ENCODE measurements around the gene FHIT.

Gene FHIT

DNA sequence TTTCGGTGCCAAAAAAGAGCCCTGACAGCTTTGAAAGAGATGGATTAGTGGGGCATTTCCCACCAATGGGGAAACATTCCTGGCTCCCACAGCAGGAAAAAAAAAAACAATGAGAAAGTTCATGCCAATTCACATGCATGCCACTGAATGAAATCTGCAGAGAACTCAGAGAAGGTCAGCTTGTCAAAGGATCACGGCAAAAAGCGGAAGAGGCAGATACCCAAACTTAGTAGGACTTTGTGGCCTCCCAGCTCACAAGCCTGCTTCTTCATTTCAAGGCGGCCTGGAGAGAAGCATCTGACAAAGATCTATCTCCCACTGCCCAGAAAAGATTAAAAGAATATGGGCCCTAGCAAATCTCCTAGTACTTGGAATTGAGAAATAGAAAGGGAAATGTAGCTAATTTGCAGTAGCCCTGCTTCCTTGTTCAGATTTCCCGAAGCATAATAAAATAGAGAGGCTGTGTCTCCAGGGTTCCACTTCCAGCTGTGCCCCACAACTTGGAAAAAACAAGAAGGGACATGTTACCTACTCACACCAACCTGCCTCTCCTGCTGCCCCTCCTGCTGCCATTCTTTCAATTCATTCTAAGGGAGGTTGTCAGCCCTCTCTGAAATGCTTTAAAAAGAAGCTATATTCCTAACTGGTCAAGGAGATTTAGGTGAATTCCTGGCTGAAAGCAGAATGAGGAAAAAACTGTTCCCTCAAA lies 170.4 kb downstream of the FHIT start:
- Histone ChIP-seq H3K9ac (ENCODE audit: low read length) (no peak overlapping the region), H3K79me2 (ENCODE audit: insufficient read depth, low read length) (no peaks in the 10 kb centered on the region), H3K9me3 (ENCODE audit: insufficient read depth, low read length) (no peaks in the 10 kb centered on the region), H4K20me1 (ENCODE audit: low read depth, low read length) (no peaks in the 10 kb centered on the region), H3K27ac (ENCODE audit: low read depth, low read length) (no peak overlapping the region), H3K36me3 (ENCODE audit: low read length) (no peaks in the 10 kb centered on the region), H2AFZ (ENCODE audit: low read depth, low read length, severe bottlenecking) (no peak overlapping the region), H3K4me2 (ENCODE audit: low read depth, low read length, poor library complexity, severe bottlenecking) (no peak overlapping the region), H3K27me3 (ENCODE audit: low read length) (no peaks in the 10 kb centered on the region), H3K4me3 (ENCODE audit: insufficient read depth, low read length, poor library complexity, severe bottlenecking) (no peak overlapping the region), H3F3A (ENCODE audit: insufficient read depth) (no peaks in the 10 kb centered on the region), H3K9me2 (replicated peaks; ENCODE audit: insufficient read depth, low read length) (no peaks in the 10 kb centered on the region)
- no peak for TF ChIP-seq EZH2phosphoT487 (conservative IDR thresholded peaks at IDR 0.05; ENCODE audit: low read length)
- TF ChIP-seq CTCF (IDR thresholded peaks at IDR 0.05; ENCODE audit: insufficient read depth, low read length, poor library complexity, severe bottlenecking) = no peak

- Histone ChIP-seq H3K4me3 (ENCODE audit: insufficient read depth, low read length, poor library complexity, severe bottlenecking) (no peak overlapping the region), H3K27ac (ENCODE audit: low read depth, low read length) (no peak overlapping the region), H2AFZ (ENCODE audit: low read depth, low read length, severe bottlenecking) (no peak overlapping the region), H3K9me2 (replicated peaks; ENCODE audit: insufficient read depth, low read length) (no peaks in the 10 kb centered on the region), H3K36me3 (ENCODE audit: low read length) (no peaks in the 10 kb centered on the region), H4K20me1 (ENCODE audit: low read depth, low read length) (no peaks in the 10 kb centered on the region), H3K9me3 (ENCODE audit: insufficient read depth, low read length) (no peaks in the 10 kb centered on the region), H3K9ac (ENCODE audit: low read length) (no peak overlapping the region), H3K79me2 (ENCODE audit: insufficient read depth, low read length) (no peaks in the 10 kb centered on the region), H3K27me3 (ENCODE audit: low read length) (no peaks in the 10 kb centered on the region), H3K4me2 (ENCODE audit: low read depth, low read length, poor library complexity, severe bottlenecking) (no peak overlapping the region), H3F3A (ENCODE audit: insufficient read depth) (no peaks in the 10 kb centered on the region)
- TF ChIP-seq EZH2phosphoT487 (conservative IDR thresholded peaks at IDR 0.05; ENCODE audit: low read length) (no peak), CTCF (IDR thresholded peaks at IDR 0.05; ENCODE audit: insufficient read depth, low read length, poor library complexity, severe bottlenecking) (no peak)
Observed at GRCh38 chr3:61078048-61078752, 173.1 kb downstream of the FHIT start.

GRCh38 chr3:61077551-61077950 lies 173.7 kb downstream of the FHIT start:
- Histone ChIP-seq H3K4me2 (ENCODE audit: low read depth, low read length, poor library complexity, severe bottlenecking) (no peak overlapping the region), H3K27me3 (ENCODE audit: low read length) (no peaks in the 10 kb centered on the region), H3F3A (ENCODE audit: insufficient read depth) (no peaks in the 10 kb centered on the region), H3K9me2 (replicated peaks; ENCODE audit: insufficient read depth, low read length) (no peaks in the 10 kb centered on the region), H3K36me3 (ENCODE audit: low read length) (no peaks in the 10 kb centered on the region), H3K9ac (ENCODE audit: low read length) (no peak overlapping the region), H4K20me1 (ENCODE audit: low read depth, low read length) (no peaks in the 10 kb centered on the region), H2AFZ (ENCODE audit: low read depth, low read length, severe bottlenecking) (no peak overlapping the region), H3K9me3 (ENCODE audit: insufficient read depth, low read length) (no peaks in the 10 kb centered on the region), H3K4me3 (ENCODE audit: insufficient read depth, low read length, poor library complexity, severe bottlenecking) (no peak overlapping the region), H3K79me2 (ENCODE audit: insufficient read depth, low read length) (no peaks in the 10 kb centered on the region), H3K27ac (ENCODE audit: low read depth, low read length) (no peak overlapping the region)
- TF ChIP-seq CTCF (IDR thresholded peaks at IDR 0.05; ENCODE audit: insufficient read depth, low read length, poor library complexity, severe bottlenecking) = no peak
- no peak for TF ChIP-seq EZH2phosphoT487 (conservative IDR thresholded peaks at IDR 0.05; ENCODE audit: low read length)
